HCT116 (cell line): ENCODE data around the gene ST6GALNAC2.

ENCODE experiments used
- CEBPB ChIP-seq: IDR thresholded peaks from 2 replicates; pipeline ENCODE4 v1.6.1; 2012; ENCODE audit warnings: low read depth
- CTCF ChIP-seq, 3 experiments: fragments of 200-600 bp in 1 of 3; sonication (generic) in 1 of 3; IDR thresholded peaks in 2 of 3; conservative IDR thresholded peaks in 1 of 3; 2 replicates each; pipeline ENCODE4 v1.5.1; 2012 to 2017; ENCODE audit warnings: low read depth in 2 of 3, low read length in 2 of 3, antibody characterized with exemption in 1 of 3, borderline replicate concordance in 1 of 3, control low read depth in 1 of 3, mild to moderate bottlenecking in 1 of 3, mixed read lengths in 1 of 3, mixed run types in 1 of 3, moderate library complexity in 1 of 3; ENCODE audit not compliant: insufficient read depth in 1 of 3
- EZH2 ChIP-seq: fragments of 200-600 bp; sonication (generic); IDR thresholded peaks from 2 replicates; pipeline ENCODE4 v1.6.1; 2017; ENCODE audit warnings: antibody characterized with exemption, mixed run types
- MAX ChIP-seq: IDR thresholded peaks from 2 replicates; pipeline ENCODE4 v1.6.1; 2012
- POLR2A ChIP-seq: IDR thresholded peaks from 2 replicates; pipeline ENCODE4 v1.7.0; 2011; ENCODE audit warnings: borderline replicate concordance; ENCODE audit not compliant: insufficient read depth, insufficient read length; ENCODE audit errors: extremely low read depth
- RAD21 ChIP-seq: IDR thresholded peaks from 2 replicates; pipeline ENCODE4 v1.6.1; 2012; ENCODE audit warnings: low read depth, mild to moderate bottlenecking
- SP1 ChIP-seq: IDR thresholded peaks from 2 replicates; pipeline ENCODE4 v1.6.1; 2012; ENCODE audit warnings: low read depth
- YY1 ChIP-seq: IDR thresholded peaks from 2 replicates; pipeline ENCODE4 v1.6.1; 2011; ENCODE audit warnings: low read length, low read depth, moderate library complexity, mild to moderate bottlenecking; ENCODE audit not compliant: insufficient replicate concordance; ENCODE audit errors: extremely low read depth
- ZBTB33 ChIP-seq: IDR thresholded peaks from 2 replicates; pipeline ENCODE4 v1.6.1; 2011; ENCODE audit warnings: mild to moderate bottlenecking, low read length, moderate library complexity; ENCODE audit not compliant: insufficient replicate concordance; ENCODE audit errors: extremely low read depth
- ZNF274 ChIP-seq: fragments of 200-500 bp; sonication (Bioruptor generic); IDR thresholded peaks from 2 replicates; pipeline ENCODE4 v1.6.1; 2014; ENCODE audit warnings: mild to moderate bottlenecking, low read depth, low read length, inconsistent platforms

GRCh38 chr17:76576189-76576588, 9.5 kb downstream of the ST6GALNAC2 start:
- no peak for TF ChIP-seq EZH2
- TF ChIP-seq SP1 = no peak
- no peak for TF ChIP-seq CEBPB
- TF ChIP-seq MAX = no peak
- no peak for TF ChIP-seq CTCF (IDR thresholded peaks at IDR 0.05 in 2 of 3, conservative IDR thresholded peaks at IDR 0.05 in 1 of 3; ENCODE audit: borderline replicate concordance in 1 of 3, insufficient read depth in 1 of 3, low read depth in 2 of 3, low read length in 2 of 3)
- no peak for TF ChIP-seq POLR2A
- TF ChIP-seq YY1 = no peak
- TF ChIP-seq ZNF274 = no peak
- no peak for TF ChIP-seq RAD21
- TF ChIP-seq ZBTB33 = no peak
